HG02943 (cell line): ENCODE measurements around the gene UBE2J1.
"Not testable (repeated sequence)": the region's sequence is repeated elsewhere in the genome, so short reads cannot be mapped to it uniquely, and the experiment has no call there.

Experiments used
- ATAC-seq: cut with Tn5 transposase; IDR thresholded peaks from one replicate; pipeline ENCODE4 v1.9.1; 2021; ENCODE audit warnings: mild to moderate bottlenecking, low read depth, moderate library complexity; ENCODE audit not compliant: unreplicated experiment

Gene UBE2J1

DNA sequence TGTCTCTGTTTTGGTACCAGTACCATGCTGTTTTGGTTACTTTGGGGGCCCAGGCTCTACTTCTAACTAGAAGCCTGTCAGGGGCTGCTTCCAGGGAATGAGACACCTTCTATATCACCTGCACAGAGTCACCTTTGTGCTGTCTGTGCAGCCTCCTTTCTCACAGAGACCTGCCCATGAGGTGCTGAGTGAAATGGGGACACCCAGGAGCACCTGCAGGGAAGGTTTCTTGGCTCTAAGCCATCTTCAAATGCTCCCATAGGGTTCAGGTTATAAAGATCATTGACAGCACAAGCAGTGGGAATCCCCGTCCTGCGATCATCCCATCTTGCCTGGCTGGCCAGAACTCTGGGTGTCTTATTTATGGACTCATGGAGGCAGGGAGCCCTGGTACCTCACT lies 56.5 kb downstream of the UBE2J1 start:
- ATAC-seq, result no peak

DNA sequence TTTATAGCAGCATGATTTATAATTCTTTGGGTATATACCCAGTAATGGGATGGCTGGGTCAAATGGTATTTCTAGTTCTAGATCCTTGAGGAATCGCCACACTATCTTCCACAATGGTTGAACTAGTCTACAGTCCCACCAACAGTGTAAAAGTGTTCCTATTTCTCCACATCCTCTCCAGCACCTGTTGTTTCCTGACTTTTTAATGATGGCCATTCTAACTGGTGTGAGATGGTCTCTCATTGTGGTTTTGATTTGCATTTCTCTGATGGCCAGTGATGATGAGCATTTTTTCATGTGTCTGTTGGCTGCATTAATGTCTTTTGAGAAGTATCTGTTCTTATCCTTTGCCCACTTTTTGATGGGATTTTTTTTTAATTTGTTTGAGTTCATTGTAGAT lies 57.4 kb downstream of the UBE2J1 start:
- ATAC-seq, result not testable (repeated sequence)

DNA sequence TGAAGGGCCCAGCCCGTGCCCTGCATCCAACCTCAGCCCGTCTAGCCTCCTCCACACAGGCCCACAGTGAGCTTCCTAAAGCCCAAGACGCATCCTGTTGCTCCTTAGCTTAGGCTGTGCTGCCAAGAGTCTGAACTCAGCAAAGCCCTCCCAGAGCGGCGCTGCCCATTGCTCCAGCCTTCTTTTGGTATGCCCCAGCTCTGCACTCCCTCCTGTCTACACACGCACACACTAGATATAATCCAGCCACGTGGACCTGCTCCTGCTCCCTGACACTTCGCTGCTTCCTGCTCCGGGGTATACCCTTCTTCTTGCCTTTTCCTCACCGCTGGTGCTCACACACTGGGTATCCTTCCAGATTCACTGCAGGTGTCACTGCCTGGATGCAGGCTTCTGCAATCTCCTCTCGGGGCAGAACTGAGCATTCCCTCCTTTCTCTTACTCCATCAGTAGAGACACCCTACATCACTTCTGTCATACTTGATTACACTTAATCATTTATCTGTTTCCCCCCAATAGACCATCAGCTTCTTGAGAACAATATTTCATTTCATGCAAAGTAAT lies 61.2 kb downstream of the UBE2J1 start:
- no peak for ATAC-seq

DNA sequence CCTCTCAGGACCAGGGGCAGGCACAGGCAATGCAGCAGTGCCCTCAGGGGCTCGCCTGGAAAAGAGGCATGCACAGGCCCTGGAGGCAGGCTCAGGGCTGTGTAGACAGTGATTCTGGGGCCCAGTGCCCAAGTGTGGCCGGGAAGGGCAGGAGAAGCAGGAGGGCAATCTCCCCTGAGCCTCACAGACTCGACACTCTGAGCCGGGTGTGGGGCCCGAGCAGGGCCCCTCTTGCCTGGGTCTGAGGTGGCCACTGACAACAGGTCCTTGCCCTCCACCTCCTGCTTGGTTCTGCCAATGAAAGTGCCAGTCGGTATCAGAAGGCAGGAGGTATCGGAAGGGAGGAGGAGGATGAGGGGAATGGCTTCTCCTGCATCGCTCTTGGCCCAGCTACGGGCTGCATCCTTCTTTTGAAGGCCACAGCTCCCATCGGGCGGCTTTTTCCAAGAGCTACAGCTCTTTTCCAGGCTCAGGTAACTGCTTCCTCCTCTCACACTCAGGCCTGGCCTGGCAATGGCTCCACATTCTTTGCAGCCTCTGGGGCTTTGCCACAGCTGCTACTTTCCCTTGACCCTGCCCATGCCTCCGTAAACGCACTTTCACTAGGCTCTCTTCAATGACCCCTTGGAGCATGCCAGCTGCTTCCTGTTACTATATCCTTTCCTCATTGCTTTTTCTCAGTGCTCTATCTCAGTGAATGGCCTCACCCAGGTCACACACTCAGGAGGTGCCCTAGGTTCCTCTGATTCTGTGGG lies 61.9 kb downstream of the UBE2J1 start:
- ATAC-seq, result no peak

DNA sequence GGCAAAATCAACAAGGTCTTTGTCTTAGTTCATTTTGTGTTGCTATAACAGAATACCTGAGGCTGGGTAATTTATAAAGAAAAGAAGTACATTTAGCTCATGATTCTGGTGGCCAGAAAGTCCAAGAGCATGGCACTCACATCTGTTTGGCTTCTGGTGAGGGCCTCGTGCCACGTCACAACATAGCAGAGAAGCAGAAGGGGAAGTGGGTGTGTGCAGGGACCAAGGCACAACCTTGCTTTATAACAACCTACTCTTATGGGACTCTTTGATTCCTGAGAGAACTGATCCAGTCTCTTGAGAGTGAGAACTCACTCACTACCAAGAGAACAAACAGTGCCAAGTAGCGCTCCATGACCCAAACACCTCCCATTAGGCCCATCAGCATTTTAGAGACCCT lies 62.8 kb downstream of the UBE2J1 start:
- ATAC-seq, result no peak

DNA sequence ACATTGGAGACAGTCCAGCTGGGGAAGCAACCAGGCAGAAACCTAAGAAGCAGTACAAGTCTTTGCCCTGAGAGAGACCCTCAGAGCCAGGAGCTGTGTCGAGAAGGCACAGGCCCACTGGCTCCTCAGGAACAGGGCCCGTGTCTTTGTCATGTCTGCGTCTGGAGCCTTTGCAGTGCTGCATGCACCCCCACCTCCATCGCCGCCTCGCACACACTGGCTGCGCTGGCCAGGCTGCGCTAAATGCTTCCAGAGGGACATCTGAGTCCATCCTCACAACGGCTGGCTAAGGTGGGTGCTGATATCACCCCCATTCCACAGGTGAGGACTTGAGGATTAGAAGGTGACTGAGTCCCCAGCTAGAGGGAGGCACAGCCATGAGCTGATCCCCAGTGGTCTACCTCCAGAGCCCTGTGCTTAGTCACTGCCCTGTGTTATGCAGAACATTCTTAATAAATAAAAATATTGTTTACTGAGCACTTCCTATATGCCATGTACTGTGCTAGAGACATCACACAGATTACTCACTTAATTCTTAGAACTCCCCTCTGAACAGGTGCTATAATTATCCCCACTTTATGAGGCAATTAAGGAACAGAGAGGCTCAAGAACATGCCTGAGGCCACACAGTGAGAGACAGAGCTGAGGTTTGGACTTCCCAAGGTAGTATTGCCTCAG lies 65.0 kb downstream of the UBE2J1 start:
- no peak for ATAC-seq

DNA sequence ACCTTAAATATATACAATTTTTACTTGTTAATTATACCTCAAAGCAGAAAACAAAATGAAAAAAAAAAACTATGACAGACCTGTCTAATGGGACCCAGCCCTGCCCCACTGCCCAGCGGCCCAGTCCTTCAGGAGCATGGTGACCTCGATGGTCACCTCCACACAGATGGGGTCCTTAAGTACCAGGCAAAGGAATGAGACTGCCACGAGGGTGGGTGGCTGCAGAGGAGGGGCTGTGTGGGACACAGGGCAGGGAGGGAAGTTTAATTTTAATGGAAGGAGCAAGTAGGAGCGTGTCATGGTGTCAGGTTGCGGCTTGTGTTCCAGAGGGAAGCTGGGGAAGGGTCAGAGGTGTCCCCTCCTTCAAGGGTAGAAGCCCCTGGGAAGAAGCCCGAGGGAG lies 66.0 kb downstream of the UBE2J1 start:
- no peak for ATAC-seq

DNA sequence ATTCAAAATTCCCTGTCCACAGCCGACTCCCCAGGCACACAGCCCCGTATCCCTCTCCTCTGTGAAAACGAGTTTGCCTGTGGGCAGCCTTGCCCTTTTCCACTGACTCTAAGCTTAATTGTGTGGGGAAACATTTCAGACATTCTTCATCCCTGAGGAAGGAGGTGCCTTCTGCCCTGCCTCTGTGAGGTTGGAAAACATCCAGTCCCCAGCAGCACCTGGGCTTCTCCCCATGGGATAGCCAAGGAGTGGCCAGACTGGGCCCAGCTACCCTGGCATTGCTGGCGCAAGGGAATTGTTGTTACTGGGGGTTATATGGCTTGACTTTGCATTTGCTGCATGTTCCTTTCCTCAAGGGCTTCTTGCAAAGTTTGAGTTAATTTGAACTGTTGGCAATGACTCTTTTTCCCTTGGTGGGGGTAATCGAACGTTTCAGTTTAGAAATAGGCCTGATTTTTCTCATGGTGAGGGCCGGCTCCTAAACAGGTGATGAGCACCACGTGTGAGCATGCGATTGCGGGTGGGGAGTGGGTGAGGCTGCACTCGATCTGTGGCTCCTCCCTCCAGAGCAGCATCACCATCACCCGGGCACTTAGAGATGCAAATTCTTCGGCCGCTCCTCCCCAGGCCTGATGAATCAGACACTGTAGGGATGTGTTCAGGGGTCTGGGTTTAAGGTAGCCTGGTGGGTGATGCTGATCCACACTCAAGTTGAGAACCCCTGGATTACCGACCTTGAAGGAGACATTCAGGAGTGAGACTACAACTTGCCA lies 67.4 kb downstream of the UBE2J1 start:
- no peak for ATAC-seq

DNA sequence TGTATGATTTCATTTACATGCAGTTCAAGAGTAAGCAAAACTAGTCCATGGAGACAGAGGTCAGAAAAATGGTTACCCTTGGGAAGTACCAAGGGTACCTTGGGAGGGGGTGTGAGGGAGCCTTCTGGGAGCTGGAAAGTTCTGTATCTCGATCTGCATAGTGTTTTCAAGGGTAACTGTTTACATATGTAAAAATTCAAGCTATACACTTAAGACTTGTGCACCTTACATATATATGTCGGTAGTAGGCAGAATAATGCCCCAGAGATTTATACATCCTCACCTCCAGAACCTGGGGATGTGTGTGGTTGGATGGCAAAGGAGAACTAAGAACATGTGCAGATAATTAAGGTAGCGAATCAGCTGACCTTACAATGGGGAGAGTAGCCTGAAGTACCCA lies 68.4 kb downstream of the UBE2J1 start:
- ATAC-seq, result no peak

DNA sequence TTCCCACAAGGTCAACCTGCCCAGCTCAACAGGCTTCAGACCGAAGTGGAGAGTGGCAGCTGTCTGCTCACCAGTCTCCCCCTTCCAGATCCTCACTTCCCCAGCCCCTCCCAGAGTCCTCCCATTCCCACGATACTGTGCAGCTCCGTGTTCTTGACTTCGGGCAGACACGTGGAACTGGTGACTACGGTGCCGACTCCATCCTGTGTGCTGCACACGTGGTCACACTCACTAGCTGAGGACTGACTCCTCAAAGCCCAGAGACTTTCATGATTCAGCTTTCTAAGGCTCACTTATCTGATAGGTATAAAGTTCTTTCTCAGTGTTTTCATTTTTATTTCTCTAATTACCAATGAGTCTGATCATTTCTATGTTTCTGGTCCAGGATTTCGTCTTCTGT lies 69.8 kb downstream of the UBE2J1 start:
- no peak for ATAC-seq

DNA sequence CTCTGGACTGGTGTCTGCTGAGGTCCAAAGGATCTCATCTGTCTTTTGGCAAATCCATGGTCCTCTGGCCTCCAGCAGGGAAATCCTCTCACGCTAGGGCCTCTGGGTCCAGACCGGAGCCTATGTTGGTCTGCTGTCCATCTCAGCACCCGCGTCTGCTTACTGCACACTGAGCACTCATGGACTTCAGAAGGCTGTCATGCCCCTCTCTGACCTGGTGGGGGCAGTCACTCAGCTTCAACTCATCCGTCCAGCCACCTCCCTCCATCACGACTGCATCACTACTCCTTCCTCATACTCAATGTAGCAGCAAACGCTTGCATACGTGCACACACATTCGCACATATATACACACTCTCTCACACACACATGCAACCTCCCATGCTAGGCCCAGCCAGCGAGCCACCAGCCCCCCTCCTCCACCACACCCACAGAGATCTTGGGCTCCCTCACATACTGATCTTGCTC lies 70.7 kb downstream of the UBE2J1 start:
- ATAC-seq, result peak; percentile 76

DNA sequence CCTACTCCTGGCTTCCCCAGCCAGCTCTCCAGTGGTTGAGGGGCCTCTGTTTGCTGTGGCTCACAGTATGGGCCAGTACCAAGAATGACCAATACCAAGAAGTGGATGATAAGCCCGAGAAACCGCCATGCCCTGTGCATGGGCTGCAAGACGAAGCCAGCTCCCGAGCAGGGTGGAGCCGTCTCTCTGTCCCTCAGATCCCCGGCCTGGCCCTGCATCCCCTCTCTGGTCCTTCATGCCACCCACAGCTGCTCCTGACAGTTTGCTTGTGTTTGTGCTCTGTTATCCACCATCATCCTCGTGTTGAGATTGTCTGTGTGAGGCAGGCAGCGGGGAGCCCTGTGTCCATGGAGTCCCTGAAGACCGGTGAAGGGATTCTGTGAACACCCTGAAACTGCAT lies 73.6 kb downstream of the UBE2J1 start:
- ATAC-seq, result no peak
